A549 (cell line): ENCODE results near the gene POP4.

Source experiments
- CEBPB ChIP-seq, 2 experiments: fragments of >200 bp in 1 of 2; sonication (Bioruptor Twin) in 1 of 2; formaldehyde crosslinking in 1 of 2; IDR thresholded peaks; 2 replicates each; pipeline ENCODE4 v1.6.1; 2012 to 2016
- CHD2 ChIP-seq: fragments of 150-350 bp; IDR thresholded peaks from 2 replicates; pipeline ENCODE4 v1.6.1; 2014; ENCODE audit warnings: low read length; ENCODE audit not compliant: partially characterized antibody
- CTCF ChIP-seq: fragments of >200 bp; sonication (Bioruptor Twin); formaldehyde crosslinking; IDR thresholded peaks from 3 replicates; pipeline ENCODE4 v1.5.1; 2016
- EP300 ChIP-seq, 2 experiments: fragments of >200 bp; sonication (Bioruptor Twin); formaldehyde crosslinking; IDR thresholded peaks; 2 replicates in 1 of 2; 3 replicates in 1 of 2; pipeline ENCODE4 v1.6.1; 2016 to 2017
- ESRRA ChIP-seq: fragments of 150-350 bp; IDR thresholded peaks from 2 replicates; pipeline ENCODE4 v1.6.1; 2014; ENCODE audit warnings: mild to moderate bottlenecking, low read length, borderline replicate concordance
- JUN ChIP-seq, 2 experiments: fragments of >200 bp; sonication (Bioruptor Twin); formaldehyde crosslinking; IDR thresholded peaks; 2 replicates in 1 of 2; 3 replicates in 1 of 2; pipeline ENCODE4 v1.6.1; 2016 to 2017
- MAFK ChIP-seq: fragments of 450-650 bp; IDR thresholded peaks from 2 replicates; pipeline ENCODE4 v1.6.1; 2014; ENCODE audit not compliant: partially characterized antibody
- PHF8 ChIP-seq: fragments of 200-600 bp; sonication (generic); IDR thresholded peaks from 2 replicates; pipeline ENCODE4 v1.6.1; 2016; ENCODE audit warnings: low read depth, mild to moderate bottlenecking, antibody characterized with exemption, moderate library complexity, borderline replicate concordance
- POLR2A ChIP-seq: IDR thresholded peaks from 2 replicates; pipeline ENCODE4 v1.6.1; 2012; ENCODE audit warnings: mild to moderate bottlenecking, low read length
- RFX5 ChIP-seq: fragments of 450-650 bp; IDR thresholded peaks from 2 replicates; pipeline ENCODE4 v1.7.1; 2014; ENCODE audit warnings: antibody characterized with exemption, mild to moderate bottlenecking, moderate library complexity
- ZFP36 ChIP-seq: fragments of 450-650 bp; IDR thresholded peaks from 2 replicates; pipeline ENCODE4 v1.6.1; 2014; ENCODE audit warnings: borderline replicate concordance; ENCODE audit not compliant: partially characterized antibody

DNA sequence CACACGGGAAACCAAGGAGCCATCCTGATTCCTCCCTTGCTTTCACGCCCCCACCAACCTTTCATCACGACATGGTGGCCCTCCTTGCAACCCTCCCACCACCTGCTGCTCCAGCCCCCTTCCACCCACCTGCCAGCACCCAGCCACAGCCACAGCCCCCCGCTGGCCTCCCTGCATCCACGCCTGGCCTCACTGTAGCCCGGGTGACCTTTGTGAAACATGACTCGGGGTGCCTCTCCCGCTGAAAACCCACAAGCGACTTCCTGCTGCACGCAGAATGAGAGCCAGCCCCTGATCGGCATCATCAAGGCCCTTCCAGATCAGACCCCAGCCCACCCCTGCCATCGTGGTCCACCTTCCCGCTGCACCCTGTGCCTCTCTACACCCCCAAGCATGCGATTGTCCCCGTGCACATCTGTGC, 14.9 kb downstream of the POP4 start:
- TF ChIP-seq CEBPB (IDR thresholded peaks at IDR 0.05): no peak
- no peak for TF ChIP-seq ZFP36
- no peak for TF ChIP-seq CTCF
- TF ChIP-seq MAFK: no peak
- TF ChIP-seq EP300 (IDR thresholded peaks at IDR 0.05): no peak
- no peak for TF ChIP-seq PHF8
- TF ChIP-seq POLR2A: no peak
- TF ChIP-seq CHD2: no peak
- no peak for TF ChIP-seq JUN (IDR thresholded peaks at IDR 0.05)
- TF ChIP-seq ESRRA: no peak
- no peak for TF ChIP-seq RFX5
